Ovary (tissue), 9 donors: Measurements from ENCODE around the gene RNLS. TPM values are rescaled to one million over a fixed set of nuclear protein-coding genes. Genes with fewer than 3 reads are reported as not detected.

ENCODE experiments used
- DNase-seq, 5 donors: peaks; one replicate each; pipeline ENCODE4 v3.0.0-alpha.2; 2019 to 2020
- H3K27ac ChIP-seq, 2 donors: fragments of 200-600 bp; one replicate each; pipeline versions ENCODE4 v1.5.1 to v1.8.0; 2019 to 2022
- H3K27me3 ChIP-seq: fragments of 200-600 bp; one replicate; pipeline ENCODE4 v1.8.0; 2022
- H3K36me3 ChIP-seq: fragments of 200-600 bp; sonication (generic); one replicate; pipeline ENCODE4 v1.5.1; 2019
- H3K4me1 ChIP-seq: one replicate; pipeline ENCODE4 v1.8.1; 2013; ENCODE audit warnings: mild to moderate bottlenecking, moderate library complexity; ENCODE audit not compliant: insufficient read depth
- H3K4me3 ChIP-seq: fragments of 200-600 bp; sonication (generic); one replicate; pipeline ENCODE4 v1.5.1; 2017
- H3K9me3 ChIP-seq, 2 donors: fragments of 200-600 bp in 1 of 2; sonication (generic) in 1 of 2; one replicate each; pipeline versions ENCODE4 v1.5.1 to v1.8.1; 2013 to 2019; ENCODE audit warnings: mild to moderate bottlenecking in 1 of 2, moderate library complexity in 1 of 2
- CTCF ChIP-seq, 3 donors: fragments of 450-650 bp in 2 of 3; fragments of 200-600 bp in 1 of 3; IDR thresholded peaks; one replicate each; pipeline versions ENCODE4 v1.5.1 to v1.8.0; 2016 to 2022; ENCODE audit warnings: antibody characterized with exemption in 3 of 3, mild to moderate bottlenecking in 1 of 3
- EP300 ChIP-seq: sonication (generic); formaldehyde crosslinking; IDR thresholded peaks from one replicate; pipeline ENCODE4 v1.6.1; 2017; ENCODE audit warnings: antibody characterized with exemption
- POLR2A ChIP-seq: fragments of 450-650 bp; IDR thresholded peaks from one replicate; pipeline ENCODE4 v1.6.1; 2017; ENCODE audit warnings: antibody characterized with exemption, mild to moderate bottlenecking, moderate library complexity
- WGBS, 3 donors: extraction: QIAGEN DNeasy Blood & Tissue Kit in 1 of 3; methylation state at CpG; one replicate each; pipeline versions ENCODE4 v1.1.5 to v1.1.7; 2013 to 2017; 5-methylcytosine and 5-hydroxymethylcytosine counted together
- intact Hi-C, 4 donors: fragments of 100-400 bp; cut with DNase I; formaldehyde crosslinking; loops; one replicate each; pipeline versions ENCODE4 v1.11.0 to v1.15.1; 2022 to 2023
- polyA plus RNA-seq, 2 donors: library from polyadenylated mRNA; stranded (reverse); fragments of 200-250 nt in 1 of 2; fragments of 350-450 nt in 1 of 2; fragmentation: Illumina TruSeq in 1 of 2; extraction: RNeasy Lipid Tissue Mini Kit (QIAGEN cat#74804) in 1 of 2; gene quantifications; one replicate each; pipeline ENCODE4 v1.2.3, GENCODE V29; 2013 to 2014
- total RNA-seq, 7 donors: library from RNA; depleted of rRNA in 2 of 7; stranded (reverse); fragments of >200 nt in 2 of 7; fragmentation: NEBNext Ultra II Directional in 3 of 7; extraction: Animal tissue kit (Norgen Biotek cat#: 25700) in 3 of 7; gene quantifications; one replicate each; pipeline versions ENCODE4 v1.1.0 to v1.2.4, GENCODE V29; 2016 to 2023
- donor health status: DM: no; HTN: no; CAD: no; lungs with moderate emphysema.
- donor health status: DM: no; HTN: no; CAD: no.
- donor health status: Bipolar disorder and iron deficiency.
- donor health status: DM: yes; HTN: yes; CAD: no.
- donor health status: DM: no; HTN: no; CAD: no.
- donor health status: DM: yes; HTN: yes; CAD: no.

RNLS gene
- total and polyA plus RNA-seq, 9 donors = 7.5 to 21.9 (median 11.8) TPM

- Histone ChIP-seq H3K4me3 (no peak overlapping the region), H3K36me3 (no peaks in the 10 kb centered on the region), H3K27ac (no peak overlapping the region), H3K4me1 (no peaks in the 10 kb centered on the region), H3K27me3 (no peaks in the 10 kb centered on the region), H3K9me3 (no peaks in the 10 kb centered on the region)
- WGBS, 3 donors = 88 to 90% (median 89%) methylated on average over 4 of the region's 4 CpGs
- intact Hi-C loops = no loop called here
- TF ChIP-seq CTCF (IDR thresholded peaks at IDR 0.05) (no peak), POLR2A (no peak), EP300 (no peak)
- DNase-seq = no peak
Observed at GRCh38 chr10:88536437-88536836, 46.7 kb downstream of the RNLS start.

GRCh38 chr10:88534072-88534665 lies 48.9 kb downstream of the RNLS start:
- Histone ChIP-seq H3K9me3 (no peaks in the 10 kb centered on the region), H3K36me3 (no peaks in the 10 kb centered on the region), H3K4me1 (no peaks in the 10 kb centered on the region), H3K27me3 (no peaks in the 10 kb centered on the region), H3K27ac (no peak overlapping the region), H3K4me3 (no peak overlapping the region)
- DNase-seq = no peak
- no peak for TF ChIP-seq EP300
- no peak for TF ChIP-seq POLR2A
- TF ChIP-seq CTCF (IDR thresholded peaks at IDR 0.05) = no peak
- WGBS, 3 donors = 96 to 100% (median 97%) methylated on average over 1 of the region's 1 CpG
- intact Hi-C loops = no loop called here

- Histone ChIP-seq H3K27ac (no peak overlapping the region), H3K27me3 (no peaks in the 10 kb centered on the region), H3K9me3 (no peaks in the 10 kb centered on the region), H3K4me1 (no peaks in the 10 kb centered on the region), H3K36me3 (no peaks in the 10 kb centered on the region), H3K4me3 (no peak overlapping the region)
- 87 to 92% (median 91%) methylated on average over 4 of the region's 4 CpGs for WGBS, 3 donors
- no peak for TF ChIP-seq POLR2A
- TF ChIP-seq CTCF (IDR thresholded peaks at IDR 0.05) = no peak
- no peak for TF ChIP-seq EP300
- no peak for DNase-seq
- intact Hi-C loops = no loop called here
Observed at GRCh38 chr10:88531392-88532052, 51.6 kb downstream of the RNLS start.

GRCh38 chr10:88530629-88531391 lies 52.3 kb downstream of the RNLS start:
- WGBS, 3 donors = 93 to 96% (median 95%) methylated on average over 3 of the region's 3 CpGs
- Histone ChIP-seq H3K27ac (no peak overlapping the region), H3K4me3 (no peak overlapping the region), H3K4me1 (no peaks in the 10 kb centered on the region), H3K36me3 (no peaks in the 10 kb centered on the region), H3K9me3 (no peaks in the 10 kb centered on the region), H3K27me3 (no peaks in the 10 kb centered on the region)
- no peak for DNase-seq
- intact Hi-C loops = no loop called here
- TF ChIP-seq EP300 (no peak), POLR2A (no peak), CTCF (IDR thresholded peaks at IDR 0.05) (no peak)
